ENCODE measurements around the gene LRP1B.

DNA sequence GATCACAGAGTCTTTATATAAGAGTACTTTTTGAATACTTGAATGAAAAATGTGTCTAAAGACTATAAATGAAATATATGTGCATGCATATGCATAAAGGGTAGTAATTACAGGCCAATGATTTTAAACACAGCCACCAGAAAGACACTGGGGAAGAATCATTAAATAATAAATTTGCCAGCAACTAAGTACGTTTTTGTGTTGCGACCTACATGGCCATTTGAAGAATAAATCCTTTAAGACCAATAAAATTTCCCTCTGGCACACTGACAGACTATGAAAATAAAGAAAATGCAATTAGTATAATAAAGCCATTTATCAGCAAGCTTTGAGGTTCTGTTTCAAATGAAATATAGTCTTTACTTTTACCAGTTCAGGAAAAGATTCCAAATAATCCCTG lies 1413.3 kb downstream of the LRP1B start:
- no peak for TF ChIP-seq CTCF (IDR thresholded peaks at IDR 0.05)
- TF ChIP-seq POLR2A (IDR thresholded peaks at IDR 0.05): no peak
